HepG2 (cell line): ENCODE data around the gene SLC28A1. TPM values are rescaled to one million over a fixed set of nuclear protein-coding genes. Genes with fewer than 3 reads are reported as not detected.

ENCODE experiments used
- GATAD2A ChIP-seq: IDR thresholded peaks from 2 replicates; pipeline ENCODE4 v1.6.1; 2016
- HNF4G ChIP-seq, 2 experiments: sonication (generic) in 1 of 2; formaldehyde crosslinking in 1 of 2; IDR thresholded peaks; 2 replicates each; pipeline versions ENCODE4 v1.4.0 to v1.6.1; 2011 to 2020; ENCODE audit warnings: borderline replicate concordance in 2 of 2, low read depth in 2 of 2, mild to moderate bottlenecking in 2 of 2, low read length in 1 of 2, missing genetic modification reagents in 1 of 2, moderate library complexity in 1 of 2
- KAT8 ChIP-seq: IDR thresholded peaks from 2 replicates; pipeline ENCODE4 v1.6.1; 2016; ENCODE audit warnings: missing genetic modification reagents, missing compliant biosample characterization
- MEIS2 ChIP-seq: sonication (generic); formaldehyde crosslinking; IDR thresholded peaks from 2 replicates; pipeline ENCODE4 v1.9.0; 2021; ENCODE audit warnings: mild to moderate bottlenecking, missing genetic modification reagents
- PBX3 ChIP-seq: sonication (generic); formaldehyde crosslinking; IDR thresholded peaks from 2 replicates; pipeline ENCODE4 v1.8.1; 2023; ENCODE audit warnings: missing genetic modification reagents, inconsistent platforms, borderline replicate concordance
- PHF21A ChIP-seq: sonication (generic); formaldehyde crosslinking; IDR thresholded peaks from 2 replicates; pipeline ENCODE4 v1.5.0; 2020; ENCODE audit warnings: mild to moderate bottlenecking, missing genetic modification reagents
- SIN3B ChIP-seq: fragments of 150-350 bp; IDR thresholded peaks from 2 replicates; pipeline ENCODE4 v1.6.1; 2014; ENCODE audit warnings: low read length
- SNAPC4 ChIP-seq: sonication (generic); formaldehyde crosslinking; IDR thresholded peaks from 2 replicates; pipeline ENCODE4 v1.4.0; 2020; ENCODE audit warnings: mild to moderate bottlenecking, missing genetic modification reagents
- ZBTB8A ChIP-seq: sonication (generic); formaldehyde crosslinking; IDR thresholded peaks from 2 replicates; pipeline ENCODE4 v1.4.0; 2020; ENCODE audit warnings: mild to moderate bottlenecking, low read depth, missing genetic modification reagents, borderline replicate concordance
- ZNF33A ChIP-seq: sonication (generic); formaldehyde crosslinking; IDR thresholded peaks from 2 replicates; pipeline ENCODE4 v1.5.1; 2020; ENCODE audit warnings: missing genetic modification reagents, mild to moderate bottlenecking, moderate library complexity, borderline replicate concordance
- ZNF383 ChIP-seq: sonication (generic); formaldehyde crosslinking; IDR thresholded peaks from 2 replicates; pipeline ENCODE4 v1.4.0; 2020; ENCODE audit warnings: missing genetic modification reagents, mild to moderate bottlenecking, borderline replicate concordance
- ZNF513 ChIP-seq: sonication (generic); formaldehyde crosslinking; conservative IDR thresholded peaks from 2 replicates; pipeline ENCODE4 v1.5.0; 2020; ENCODE audit warnings: missing genetic modification reagents
- ZNF597 ChIP-seq: sonication (generic); formaldehyde crosslinking; IDR thresholded peaks from 2 replicates; pipeline ENCODE4 v1.5.0; 2020; ENCODE audit warnings: missing genetic modification reagents
- polyA plus RNA-seq, 8 experiments: library from polyadenylated mRNA; depleted of rRNA in 3 of 8; stranded (reverse) in 7 of 8; unstranded in 1 of 8; fragments of >200 nt; fragmentation: Illumina TruSeq in 4 of 8; extraction: Trizol in 4 of 8; gene quantifications; 2 replicates each; pipeline versions ENCODE4 v1.2.1 to v1.2.3, GENCODE V29; 2011 to 2016; ENCODE audit warnings: low read depth in 4 of 8, missing spikeins in 1 of 8, mixed read lengths in 1 of 8; ENCODE audit not compliant: insufficient read depth in 1 of 8
- total RNA-seq, 5 experiments: library from RNA; depleted of rRNA; stranded (reverse); fragments of >200 nt; fragmentation: Illumina TruSeq; extraction: Trizol; gene quantifications; 2 replicates each; pipeline ENCODE4 v1.2.3, GENCODE V29; 2016; ENCODE audit warnings: low read depth in 1 of 5
- TF ChIP-seq, protein P1 (sequence below): sonication (generic); formaldehyde crosslinking; IDR thresholded peaks from 2 replicates; pipeline ENCODE4 v1.5.1; 2020; ENCODE audit warnings: mild to moderate bottlenecking, missing genetic modification reagents
- TF ChIP-seq, protein P2 (sequence below): sonication (generic); formaldehyde crosslinking; IDR thresholded peaks from 2 replicates; pipeline ENCODE4 v1.8.0; 2022; ENCODE audit warnings: missing genetic modification reagents, low read depth, mild to moderate bottlenecking, borderline replicate concordance

The SLC28A1 gene
- total and polyA plus RNA-seq, 2 of the 13 experiments (the other 11 are each of a cell fraction or from before 2014, with no cell fraction given), result 0.31 to 5.8 TPM

GRCh38 chr15:84981054-84981710 lies 96.7 kb downstream of the SLC28A1 start (continued):
- TF ChIP-seq ZNF597 (CRISPR knock-in tag) (0 out of 2 replicates have a peak, but pooled peaks have one; percentile 34), SNAPC4 (peak; percentile 88; the same call in 1 of the 2 replicates), SIN3B (no peak), GATAD2A (peak; percentile 54), KAT8 (CRISPR knock-in tag) (peak; percentile 84), ZNF383 (CRISPR knock-in tag) (no peak), ZNF513 (CRISPR knock-in tag) (no peak), PBX3 (no peak), HNF4G (IDR thresholded peaks at IDR 0.05; ENCODE audit: borderline replicate concordance, low read depth, low read length) (peak; percentile 76; the same call in 1 of the 2 replicates), HNF4G (CRISPR knock-in tag; IDR thresholded peaks at IDR 0.05; ENCODE audit: borderline replicate concordance, low read depth) (no peak), MEIS2 (CRISPR knock-in tag) (no peak), PHF21A (CRISPR knock-in tag) (peak; percentile 89), ZBTB8A (CRISPR knock-in tag) (no peak), ZNF33A (CRISPR knock-in tag) (no peak; the same call in 1 of the 2 replicates)
- TF ChIP-seq, protein P1, sequence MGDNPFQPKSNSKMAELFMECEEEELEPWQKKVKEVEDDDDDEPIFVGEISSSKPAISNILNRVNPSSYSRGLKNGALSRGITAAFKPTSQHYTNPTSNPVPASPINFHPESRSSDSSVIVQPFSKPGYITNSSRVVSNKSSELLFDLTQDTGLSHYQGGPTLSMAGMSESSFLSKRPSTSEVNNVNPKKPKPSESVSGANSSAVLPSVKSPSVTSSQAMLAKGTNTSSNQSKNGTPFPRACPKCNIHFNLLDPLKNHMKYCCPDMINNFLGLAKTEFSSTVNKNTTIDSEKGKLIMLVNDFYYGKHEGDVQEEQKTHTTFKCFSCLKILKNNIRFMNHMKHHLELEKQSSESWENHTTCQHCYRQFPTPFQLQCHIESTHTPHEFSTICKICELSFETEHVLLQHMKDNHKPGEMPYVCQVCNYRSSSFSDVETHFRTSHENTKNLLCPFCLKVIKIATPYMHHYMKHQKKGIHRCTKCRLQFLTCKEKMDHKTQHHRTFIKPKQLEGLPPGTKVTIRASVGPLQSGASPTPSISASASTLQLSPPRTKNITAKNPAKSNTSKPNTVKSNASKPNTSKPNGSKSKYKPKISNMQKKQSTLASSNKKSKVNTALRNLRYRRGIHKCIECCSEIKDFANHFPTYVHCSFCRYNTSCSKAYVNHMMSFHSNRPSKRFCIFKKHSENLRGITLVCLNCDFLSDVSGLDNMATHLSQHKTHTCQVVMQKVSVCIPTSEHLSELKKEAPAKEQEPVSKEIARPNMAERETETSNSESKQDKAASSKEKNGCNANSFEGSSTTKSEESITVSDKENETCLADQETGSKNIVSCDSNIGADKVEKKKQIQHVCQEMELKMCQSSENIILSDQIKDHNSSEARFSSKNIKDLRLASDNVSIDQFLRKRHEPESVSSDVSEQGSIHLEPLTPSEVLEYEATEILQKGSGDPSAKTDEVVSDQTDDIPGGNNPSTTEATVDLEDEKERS (CRISPR knock-in tag), result no peak; the same call in 1 of the 2 replicates
- TF ChIP-seq, protein P2, sequence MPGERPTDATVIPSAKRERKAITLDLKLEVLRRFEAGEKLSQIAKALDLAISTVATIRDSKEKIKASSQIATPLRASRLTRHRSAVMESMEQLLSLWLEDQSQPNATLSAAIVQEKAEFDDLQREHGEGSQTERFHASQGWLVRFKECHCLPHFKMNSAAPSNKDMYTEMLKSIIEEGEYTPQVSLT (CRISPR knock-in tag), result no peak
